Keratinocyte (primary cell): Measurements from ENCODE around the gene ACTN2. TPM values are rescaled to one million over a fixed set of nuclear protein-coding genes. Genes with fewer than 3 reads are reported as not detected.
A peak's percentile ranks its signal among the peaks of the same experiment; 100 is the strongest.

Experiments used
- DNase-seq: peaks from one replicate; pipeline ENCODE4 v3.0.0-alpha.2; 2011; ENCODE audit warnings: low read depth, missing footprints, low spot score
- FAIRE-seq: peaks from 2 replicates; lab custom pipeline; 2011; peaks lifted over from hg19 to GRCh38; lab: Jason Lieb, UNC
- H2AFZ ChIP-seq: 2 replicates; pipeline ENCODE4 v1.6.0; 2012; ENCODE audit warnings: low read length, control low read depth, inconsistent platforms; ENCODE audit not compliant: control insufficient read depth
- H3K27ac ChIP-seq: 2 replicates; pipeline ENCODE4 v1.5.1; 2011; ENCODE audit warnings: low read length; ENCODE audit not compliant: control insufficient read depth, insufficient read depth
- H3K27me3 ChIP-seq: 3 replicates; pipeline ENCODE4 v1.6.0; 2011; ENCODE audit warnings: low read length; ENCODE audit not compliant: control insufficient read depth, insufficient read depth; ENCODE audit errors: extremely low read depth
- H3K36me3 ChIP-seq, 2 experiments: 2 replicates in 1 of 2; 3 replicates in 1 of 2; pipeline ENCODE4 v1.5.1; 2011; ENCODE audit warnings: low read length in 2 of 2, mild to moderate bottlenecking in 1 of 2; ENCODE audit not compliant: control insufficient read depth in 2 of 2, insufficient read depth in 2 of 2; ENCODE audit errors: extremely low read depth in 1 of 2
- H3K4me1 ChIP-seq: 3 replicates; pipeline ENCODE4 v1.5.1; 2011; ENCODE audit warnings: low read length; ENCODE audit not compliant: control insufficient read depth, insufficient read depth; ENCODE audit errors: extremely low read depth
- H3K4me2 ChIP-seq: 3 replicates; pipeline ENCODE4 v1.6.0; 2011; ENCODE audit warnings: low read depth, low read length; ENCODE audit not compliant: control insufficient read depth, insufficient read depth; ENCODE audit errors: extremely low read depth
- H3K4me3 ChIP-seq, 3 experiments: fragments of 200-600 bp in 1 of 3; sonication (generic) in 1 of 3; 2 replicates in 2 of 3; 3 replicates in 1 of 3; pipeline ENCODE4 v1.5.1; 2011 to 2016; ENCODE audit warnings: low read length in 3 of 3, mild to moderate bottlenecking in 3 of 3, control low read depth in 2 of 3, inconsistent platforms in 1 of 3, low read depth in 1 of 3, mixed read lengths in 1 of 3, mixed run types in 1 of 3, moderate library complexity in 1 of 3; ENCODE audit not compliant: control insufficient read depth in 2 of 3, insufficient read depth in 2 of 3; ENCODE audit errors: extremely low read depth in 1 of 3
- H3K79me2 ChIP-seq: 2 replicates; pipeline ENCODE4 v1.6.0; 2012; ENCODE audit warnings: low read length; ENCODE audit not compliant: control insufficient read depth, insufficient read depth
- H3K9ac ChIP-seq: 3 replicates; pipeline ENCODE4 v1.6.0; 2011; ENCODE audit warnings: low read length; ENCODE audit not compliant: control insufficient read depth, insufficient read depth; ENCODE audit errors: extremely low read depth
- H3K9me1 ChIP-seq: 3 replicates; pipeline ENCODE4 v1.6.0; 2011; ENCODE audit warnings: low read length; ENCODE audit not compliant: control insufficient read depth, insufficient read depth; ENCODE audit errors: extremely low read depth
- H3K9me3 ChIP-seq: 2 replicates; pipeline ENCODE4 v1.5.1; 2012; ENCODE audit warnings: low read depth, low read length; ENCODE audit not compliant: control insufficient read depth
- H4K20me1 ChIP-seq: 3 replicates; pipeline ENCODE4 v1.6.0; 2011; ENCODE audit warnings: low read length; ENCODE audit not compliant: control insufficient read depth, insufficient read depth; ENCODE audit errors: extremely low read depth
- EZH2 ChIP-seq: IDR thresholded peaks from one replicate; pipeline ENCODE4 v1.6.1; 2012; ENCODE audit warnings: inconsistent platforms, mild to moderate bottlenecking, low read length, moderate library complexity
- dilution Hi-C: fragments of 300-500 bp; cut with MboI; formaldehyde crosslinking; loops from one replicate; pipeline ENCODE4 v1.7.0; 2020; ENCODE audit warnings: low sequenced_read_pairs; ENCODE audit not compliant: extremely low pct_ligation_motif_present
- polyA plus RNA-seq, 5 experiments: library from polyadenylated mRNA; depleted of rRNA in 3 of 5; stranded (reverse) in 3 of 5; stranded (forward) in 1 of 5; unstranded in 1 of 5; fragments of >200 nt; gene quantifications; 1 replicate in 1 of 5; 2 replicates in 3 of 5; 3 replicates in 1 of 5; pipeline versions ENCODE4 v1.2.1 to v1.2.3, GENCODE V29; 2011 to 2012; ENCODE audit warnings: missing spikeins in 2 of 5, low read depth in 1 of 5, low replicate concordance in 1 of 5
- TF ChIP-seq, protein P1 (sequence below), 3 experiments: IDR thresholded peaks in 1 of 3; conservative IDR thresholded peaks in 1 of 3; optimal IDR thresholded peaks in 1 of 3; 2 replicates in 2 of 3; 3 replicates in 1 of 3; pipeline versions ENCODE3 to v1.5.1; 2011; ENCODE audit warnings: low read length in 3 of 3, mild to moderate bottlenecking in 3 of 3, moderate library complexity in 2 of 3, control low read depth in 1 of 3, inconsistent platforms in 1 of 3; ENCODE audit not compliant: insufficient read depth in 2 of 3; ENCODE audit errors: extremely low read depth in 1 of 3

The ACTN2 gene
- polyA plus RNA-seq, 1 donor (not counting 4 experiments of a cell fraction or from before 2014, with no cell fraction given) = not detected

DNA sequence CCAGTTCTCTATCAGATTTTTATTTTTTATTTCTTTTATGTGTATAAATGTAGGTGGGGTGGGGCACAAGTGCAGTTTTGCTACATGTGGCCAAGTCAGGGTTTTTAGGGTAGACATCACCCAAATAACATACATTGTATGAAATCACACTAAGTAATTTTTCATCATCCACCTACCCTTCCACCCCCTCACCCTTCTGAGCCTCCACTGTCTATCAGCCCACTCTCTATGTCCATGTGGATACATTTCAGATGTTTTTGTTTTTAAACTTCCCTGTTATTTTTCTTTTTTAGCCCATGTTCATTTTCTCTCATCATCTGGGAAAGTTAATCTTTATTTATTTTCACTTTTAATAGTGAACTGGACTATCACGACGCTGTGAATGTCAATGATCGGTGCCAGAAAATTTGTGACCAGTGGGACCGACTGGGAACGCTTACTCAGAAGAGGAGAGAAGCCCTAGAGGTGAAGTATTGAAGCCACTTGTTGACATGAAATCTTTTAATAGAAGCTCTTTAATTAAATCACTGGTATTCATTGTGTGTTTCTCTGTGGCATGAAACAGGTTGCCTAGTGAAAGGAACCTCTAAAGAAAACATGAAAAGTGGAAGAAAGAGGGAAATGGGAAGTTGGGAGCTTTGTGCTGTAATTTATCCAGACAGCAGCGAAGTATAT is 61.1 kb downstream of the ACTN2 start:
- H3K4me2 ChIP-seq = no peak overlapping the region
- H3K79me2 ChIP-seq = no peaks in the 10 kb centered on the region
- H3K27ac ChIP-seq = no peak overlapping the region
- dilution Hi-C loops = no loop called here
- H3K9ac ChIP-seq = no peak overlapping the region
- H2AFZ ChIP-seq = no peak overlapping the region
- TF ChIP-seq, protein P1, sequence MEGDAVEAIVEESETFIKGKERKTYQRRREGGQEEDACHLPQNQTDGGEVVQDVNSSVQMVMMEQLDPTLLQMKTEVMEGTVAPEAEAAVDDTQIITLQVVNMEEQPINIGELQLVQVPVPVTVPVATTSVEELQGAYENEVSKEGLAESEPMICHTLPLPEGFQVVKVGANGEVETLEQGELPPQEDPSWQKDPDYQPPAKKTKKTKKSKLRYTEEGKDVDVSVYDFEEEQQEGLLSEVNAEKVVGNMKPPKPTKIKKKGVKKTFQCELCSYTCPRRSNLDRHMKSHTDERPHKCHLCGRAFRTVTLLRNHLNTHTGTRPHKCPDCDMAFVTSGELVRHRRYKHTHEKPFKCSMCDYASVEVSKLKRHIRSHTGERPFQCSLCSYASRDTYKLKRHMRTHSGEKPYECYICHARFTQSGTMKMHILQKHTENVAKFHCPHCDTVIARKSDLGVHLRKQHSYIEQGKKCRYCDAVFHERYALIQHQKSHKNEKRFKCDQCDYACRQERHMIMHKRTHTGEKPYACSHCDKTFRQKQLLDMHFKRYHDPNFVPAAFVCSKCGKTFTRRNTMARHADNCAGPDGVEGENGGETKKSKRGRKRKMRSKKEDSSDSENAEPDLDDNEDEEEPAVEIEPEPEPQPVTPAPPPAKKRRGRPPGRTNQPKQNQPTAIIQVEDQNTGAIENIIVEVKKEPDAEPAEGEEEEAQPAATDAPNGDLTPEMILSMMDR (optimal IDR thresholded peaks at IDR 0.05 in 1 of 3, IDR thresholded peaks at IDR 0.05 in 1 of 3, conservative IDR thresholded peaks at IDR 0.05 in 1 of 3; ENCODE audit: extremely low read depth in 1 of 3, insufficient read depth in 2 of 3, low read length in 3 of 3) = no peak
- TF ChIP-seq EZH2 = no peak
- H3K4me3 ChIP-seq = no peak overlapping the region
- H3K9me3 ChIP-seq = no peaks in the 10 kb centered on the region
- no peaks in the 10 kb centered on the region for H3K36me3 ChIP-seq
- no peaks in the 10 kb centered on the region for H3K9me1 ChIP-seq
- H4K20me1 ChIP-seq = no peaks in the 10 kb centered on the region
- H3K4me1 ChIP-seq = no peaks in the 10 kb centered on the region
- no peak for DNase-seq
- FAIRE-seq = no peak
- no peaks in the 10 kb centered on the region for H3K27me3 ChIP-seq

DNA sequence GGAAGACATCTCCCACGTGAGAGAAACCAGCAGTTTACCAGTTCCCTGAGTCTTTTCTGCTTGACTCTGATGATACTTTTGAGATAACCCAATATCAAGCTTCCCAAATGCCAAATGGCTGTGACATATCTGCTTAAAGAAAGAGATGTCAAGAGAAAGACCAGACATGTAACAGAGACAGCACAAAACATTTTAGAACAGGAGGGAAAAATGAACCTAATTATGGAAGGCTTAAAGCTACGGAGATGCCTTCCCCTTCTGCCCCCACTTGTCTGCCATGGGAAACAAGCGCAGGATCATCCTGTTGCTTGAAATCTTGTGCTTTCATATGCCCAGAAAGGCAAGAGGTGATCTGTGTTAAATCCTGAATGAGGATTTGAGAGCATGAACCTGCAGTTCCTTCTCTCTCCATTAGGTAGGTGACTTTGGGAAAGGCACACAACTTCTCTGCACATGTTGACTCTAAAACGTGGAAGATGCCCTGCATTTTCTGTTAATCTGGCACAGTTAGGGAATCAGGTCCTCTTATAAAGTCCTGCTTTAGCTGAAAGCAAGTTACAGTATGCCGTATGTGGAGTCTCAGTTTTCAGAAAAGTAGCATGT is 62.1 kb downstream of the ACTN2 start:
- Histone ChIP-seq H3K4me2 (no peak overlapping the region), H3K4me3 (no peak overlapping the region), H3K9ac (no peak overlapping the region), H3K79me2 (no peaks in the 10 kb centered on the region), H3K36me3 (no peaks in the 10 kb centered on the region), H3K27me3 (no peaks in the 10 kb centered on the region), H2AFZ (no peak overlapping the region), H4K20me1 (no peaks in the 10 kb centered on the region), H3K9me1 (no peaks in the 10 kb centered on the region), H3K9me3 (no peaks in the 10 kb centered on the region), H3K27ac (no peak overlapping the region), H3K4me1 (no peaks in the 10 kb centered on the region)
- dilution Hi-C loops = no loop called here
- TF ChIP-seq, protein P1 (optimal IDR thresholded peaks at IDR 0.05 in 1 of 3, IDR thresholded peaks at IDR 0.05 in 1 of 3, conservative IDR thresholded peaks at IDR 0.05 in 1 of 3; ENCODE audit: extremely low read depth in 1 of 3, insufficient read depth in 2 of 3, low read length in 3 of 3) = peak in 2 of 3 experiments; percentile 23 to 28
- no peak for TF ChIP-seq EZH2
- DNase-seq = no peak
- FAIRE-seq = no peak
